ENCODE measurements around the gene METTL17. TPM values are rescaled to one million over a fixed set of nuclear protein-coding genes. Genes with fewer than 3 reads are reported as not detected.

The METTL17 gene
- total and polyA plus RNA-seq, 2 of the 13 experiments (the other 11 are each of a cell fraction or from before 2014, with no cell fraction given), result 122 to 199 TPM

GRCh38 chr14:21023817-21024584, 34.2 kb downstream of the METTL17 start (continued):
- peak; percentile 87; the same call in 1 of the 2 replicates for TF ChIP-seq ZKSCAN5 (CRISPR knock-in tag; IDR thresholded peaks at IDR 0.05)
- 0 out of 2 replicates have a peak, but pooled peaks have one; percentile 36 for TF ChIP-seq PRMT3 (CRISPR knock-in tag; IDR thresholded peaks at IDR 0.05; ENCODE audit: borderline replicate concordance, low read depth)
- TF ChIP-seq, protein P1, sequence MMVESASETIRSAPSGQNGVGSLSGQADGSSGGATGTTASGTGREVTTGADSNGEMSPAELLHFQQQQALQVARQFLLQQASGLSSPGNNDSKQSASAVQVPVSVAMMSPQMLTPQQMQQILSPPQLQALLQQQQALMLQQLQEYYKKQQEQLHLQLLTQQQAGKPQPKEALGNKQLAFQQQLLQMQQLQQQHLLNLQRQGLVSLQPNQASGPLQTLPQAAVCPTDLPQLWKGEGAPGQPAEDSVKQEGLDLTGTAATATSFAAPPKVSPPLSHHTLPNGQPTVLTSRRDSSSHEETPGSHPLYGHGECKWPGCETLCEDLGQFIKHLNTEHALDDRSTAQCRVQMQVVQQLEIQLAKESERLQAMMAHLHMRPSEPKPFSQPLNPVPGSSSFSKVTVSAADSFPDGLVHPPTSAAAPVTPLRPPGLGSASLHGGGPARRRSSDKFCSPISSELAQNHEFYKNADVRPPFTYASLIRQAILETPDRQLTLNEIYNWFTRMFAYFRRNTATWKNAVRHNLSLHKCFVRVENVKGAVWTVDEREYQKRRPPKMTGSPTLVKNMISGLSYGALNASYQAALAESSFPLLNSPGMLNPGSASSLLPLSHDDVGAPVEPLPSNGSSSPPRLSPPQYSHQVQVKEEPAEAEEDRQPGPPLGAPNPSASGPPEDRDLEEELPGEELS (CRISPR knock-in tag; IDR thresholded peaks at IDR 0.05), result 0 out of 2 replicates have a peak, but pooled peaks have one; percentile 8
- TF ChIP-seq EEA1 (CRISPR knock-in tag; IDR thresholded peaks at IDR 0.05; ENCODE audit: borderline replicate concordance), result peak; percentile 43; the same call in 1 of the 2 replicates
- TF ChIP-seq ZNF224 (CRISPR knock-in tag; IDR thresholded peaks at IDR 0.05), result 0 out of 2 replicates have a peak, but pooled peaks have one; percentile 66
- no peak for TF ChIP-seq KAT8 (CRISPR knock-in tag; IDR thresholded peaks at IDR 0.05)
- TF ChIP-seq ZNF20 (CRISPR knock-in tag; IDR thresholded peaks at IDR 0.05), result 0 out of 2 replicates have a peak, but pooled peaks have one; percentile 13
- TF ChIP-seq KLF11 (CRISPR knock-in tag; IDR thresholded peaks at IDR 0.05), result no peak
- 0 out of 2 replicates have a peak, but pooled peaks have one; percentile 58 for TF ChIP-seq NR2F2 (IDR thresholded peaks at IDR 0.05; ENCODE audit: borderline replicate concordance, low read depth)
- TF ChIP-seq TEAD2 (CRISPR knock-in tag; IDR thresholded peaks at IDR 0.05), result no peak
- TF ChIP-seq NR2F6 (IDR thresholded peaks at IDR 0.05), result peak; percentile 75
- TF ChIP-seq NR2F6 (CRISPR knock-in tag; IDR thresholded peaks at IDR 0.05), result peak; percentile 53

Data from HepG2 (cell line).